ENCODE measurements around the gene FPR2. TPM values are rescaled to one million over a fixed set of nuclear protein-coding genes. Genes with fewer than 3 reads are reported as not detected.

Gene FPR2
- not detected for total RNA-seq
- total RNA-seq (2013) = 0.11 TPM
- 0 to 0.19 (median 0) reads per million in 29 experiments for total RNA-seq

GRCh38 chr19:51760697-51761356 lies at the start of gene FPR2:
TSS of gene FPR2 (plus strand) at chr19:51761180. CDS start at chr19:51768659, 7,479 bp downstream.
- H3K9me3 ChIP-seq = no peaks in the 10 kb centered on the region
- DNase-seq (no peak), ATAC-seq (replicated peaks in 1 of 4) (no peak)
- H3K36me3 ChIP-seq (ENCODE audit: control insufficient read depth in 2 of 2, extremely low read depth in 1 of 2, insufficient read depth in 1 of 2, low read length in 1 of 2) = no peaks in the 10 kb centered on the region
- WGBS (ENCODE audit: insufficient coverage) = 76% methylated on average over 4 of the region's 8 CpGs
- no peaks in the 10 kb centered on the region for H3K4me1 ChIP-seq (ENCODE audit: control insufficient read depth in 1 of 2, extremely low read depth in 1 of 2, insufficient read depth in 2 of 2, low read length in 2 of 2)
- no peak within 1 kb of the TSS for H3K4me3 Mint-ChIP-seq
- no peaks in the 10 kb centered on the region for H3K36me3 Mint-ChIP-seq
- ChIA-PET POLR2A (no interaction called here), CTCF (no interaction called here)
- H3K27ac Mint-ChIP-seq = peak within 1 kb of the TSS in 1 of 2 donors; percentile 42
- H3K27me3 ChIP-seq (replicated peaks in 1 of 2; ENCODE audit: control insufficient read depth in 2 of 2, extremely low read depth in 1 of 2, insufficient read depth in 2 of 2, low read length in 1 of 2) = peaks cover 0 to 10% of the 10 kb centered on the region in 2 experiments
- no peak within 1 kb of the TSS for H3K27ac ChIP-seq (ENCODE audit: low read length)
- H3K27me3 Mint-ChIP-seq = peaks cover 32 to 36% of the 10 kb centered on the region in 2 donors
- H3K9me3 Mint-ChIP-seq = peaks cover 4 to 8% (median 7%) of the 10 kb centered on the region in 3 donors
- no peak within 1 kb of the TSS for H3K4me3 ChIP-seq (ENCODE audit: control insufficient read depth in 1 of 2, extremely low read depth in 1 of 2, low read length in 1 of 2)
- peaks cover 0 to 6% (median 0%) of the 10 kb centered on the region in 3 donors for H3K4me1 Mint-ChIP-seq

GRCh38 chr19:51711702-51712101 lies 49.3 kb upstream of the FPR2 start:
- H3K4me3 Mint-ChIP-seq = no peak overlapping the region
- Histone ChIP-seq H3K27me3 (replicated peaks in 1 of 2; ENCODE audit: control insufficient read depth in 2 of 2, extremely low read depth in 1 of 2, insufficient read depth in 2 of 2, low read length in 1 of 2) (peaks cover 0 to 10% of the 10 kb centered on the region in 2 experiments), H3K4me3 (ENCODE audit: control insufficient read depth in 1 of 2, extremely low read depth in 1 of 2, low read length in 1 of 2) (no peak overlapping the region), H3K27ac (ENCODE audit: low read length) (no peak overlapping the region), H3K4me1 (ENCODE audit: control insufficient read depth in 1 of 2, extremely low read depth in 1 of 2, insufficient read depth in 2 of 2, low read length in 2 of 2) (no peaks in the 10 kb centered on the region), H3K9me3 (no peaks in the 10 kb centered on the region), H3K36me3 (ENCODE audit: control insufficient read depth in 2 of 2, extremely low read depth in 1 of 2, insufficient read depth in 1 of 2, low read length in 1 of 2) (no peaks in the 10 kb centered on the region)
- ChIA-PET POLR2A (no interaction called here), CTCF (no interaction called here)
- DNase-seq = no peak
- no peak for ATAC-seq (replicated peaks in 1 of 4)
- WGBS (ENCODE audit: insufficient coverage) = no CpG with 5 or more reads among the region's 1 CpG
- H3K9me3 Mint-ChIP-seq = peaks cover 0 to 8% (median 0%) of the 10 kb centered on the region in 3 donors
- peaks cover 3% of the 10 kb centered on the region for H3K36me3 Mint-ChIP-seq
- peaks cover 4 to 10% of the 10 kb centered on the region in 2 donors for H3K27me3 Mint-ChIP-seq
- no peak overlapping the region for H3K27ac Mint-ChIP-seq
- H3K4me1 Mint-ChIP-seq = peaks cover 0 to 14% (median 4%) of the 10 kb centered on the region in 3 donors

- Mint-ChIP-seq H3K4me1 (peaks cover 0 to 7% (median 3%) of the 10 kb centered on the region in 3 donors), H3K36me3 (peaks cover under 1% of the 10 kb centered on the region), H3K27ac (no peak overlapping the region), H3K27me3 (peaks cover 7 to 16% of the 10 kb centered on the region in 2 donors), H3K9me3 (peaks cover 0 to 8% (median 0%) of the 10 kb centered on the region in 3 donors), H3K4me3 (no peak overlapping the region)
- H3K27me3 ChIP-seq (replicated peaks in 1 of 2; ENCODE audit: control insufficient read depth in 2 of 2, extremely low read depth in 1 of 2, insufficient read depth in 2 of 2, low read length in 1 of 2) = peaks cover under 1 to 14% of the 10 kb centered on the region in 2 experiments
- H3K4me3 ChIP-seq (ENCODE audit: control insufficient read depth in 1 of 2, extremely low read depth in 1 of 2, low read length in 1 of 2) = no peak overlapping the region
- ATAC-seq (replicated peaks in 1 of 4) (no peak), DNase-seq (no peak)
- H3K27ac ChIP-seq (ENCODE audit: low read length) = no peak overlapping the region
- no peaks in the 10 kb centered on the region for H3K9me3 ChIP-seq
- H3K36me3 ChIP-seq (ENCODE audit: control insufficient read depth in 2 of 2, extremely low read depth in 1 of 2, insufficient read depth in 1 of 2, low read length in 1 of 2) = no peaks in the 10 kb centered on the region
- whole genome bisulfite sequencing (ENCODE audit: insufficient coverage) = 100% methylated on average over 3 of the region's 9 CpGs
- CTCF ChIA-PET = no interaction called here
- POLR2A ChIA-PET = no interaction called here
- H3K4me1 ChIP-seq (ENCODE audit: control insufficient read depth in 1 of 2, extremely low read depth in 1 of 2, insufficient read depth in 2 of 2, low read length in 2 of 2) = no peaks in the 10 kb centered on the region
These were observed 48.4 kb upstream of the FPR2 start for GRCh38 chr19:51712461-51713081.

GRCh38 chr19:51713319-51714285 lies 47.4 kb upstream of the FPR2 start:
- CTCF ChIA-PET = no interaction called here
- Mint-ChIP-seq H3K4me1 (peaks cover 0 to under 1% (median 0%) of the 10 kb centered on the region in 3 donors), H3K27ac (no peak overlapping the region)

GRCh38 chr19:51714848-51715247 lies 46.1 kb upstream of the FPR2 start:
- Mint-ChIP-seq H3K36me3 (no peaks in the 10 kb centered on the region), H3K4me1 (peaks cover under 1 to 3% (median 2%) of the 10 kb centered on the region in 3 donors)
- 91% methylated on average over 3 of the region's 3 CpGs for WGBS (ENCODE audit: insufficient coverage)

More at GRCh38 chr19:51713319-51714285, 47.4 kb upstream of the FPR2 start:
- Histone ChIP-seq H3K4me1 (ENCODE audit: control insufficient read depth in 1 of 2, extremely low read depth in 1 of 2, insufficient read depth in 2 of 2, low read length in 2 of 2) (no peaks in the 10 kb centered on the region), H3K27me3 (replicated peaks in 1 of 2; ENCODE audit: control insufficient read depth in 2 of 2, extremely low read depth in 1 of 2, insufficient read depth in 2 of 2, low read length in 1 of 2) (peaks cover 2 to 17% of the 10 kb centered on the region in 2 experiments), H3K36me3 (ENCODE audit: control insufficient read depth in 2 of 2, extremely low read depth in 1 of 2, insufficient read depth in 1 of 2, low read length in 1 of 2) (no peaks in the 10 kb centered on the region), H3K4me3 (ENCODE audit: control insufficient read depth in 1 of 2, extremely low read depth in 1 of 2, low read length in 1 of 2) (no peak overlapping the region), H3K9me3 (no peaks in the 10 kb centered on the region), H3K27ac (ENCODE audit: low read length) (no peak overlapping the region)
- H3K36me3 Mint-ChIP-seq = no peaks in the 10 kb centered on the region
- H3K4me3 Mint-ChIP-seq = no peak overlapping the region
- POLR2A ChIA-PET = no interaction called here
- peaks cover 0 to 8% (median 0%) of the 10 kb centered on the region in 3 donors for H3K9me3 Mint-ChIP-seq
- 96% methylated on average over 70 of the region's 74 CpGs for WGBS (ENCODE audit: insufficient coverage)
- ATAC-seq (replicated peaks in 1 of 4) = no peak
- DNase-seq = no peak
- H3K27me3 Mint-ChIP-seq = peaks cover 13 to 23% of the 10 kb centered on the region in 2 donors

GRCh38 chr19:51715850-51716249 lies 45.1 kb upstream of the FPR2 start:
- Mint-ChIP-seq H3K9me3 (peaks cover 0 to 8% (median 0%) of the 10 kb centered on the region in 3 donors), H3K4me3 (no peak overlapping the region), H3K27ac (no peak overlapping the region), H3K36me3 (no peaks in the 10 kb centered on the region), H3K4me1 (peaks cover 2 to 5% (median 3%) of the 10 kb centered on the region in 3 donors), H3K27me3 (peaks cover 25 to 34% of the 10 kb centered on the region in 2 donors)
- WGBS (ENCODE audit: insufficient coverage) = 100% methylated on average over 1 of the region's 3 CpGs
- ChIA-PET CTCF (no interaction called here), POLR2A (no interaction called here)
- Histone ChIP-seq H3K4me1 (ENCODE audit: control insufficient read depth in 1 of 2, extremely low read depth in 1 of 2, insufficient read depth in 2 of 2, low read length in 2 of 2) (no peaks in the 10 kb centered on the region), H3K9me3 (no peaks in the 10 kb centered on the region), H3K27ac (ENCODE audit: low read length) (no peak overlapping the region), H3K36me3 (ENCODE audit: control insufficient read depth in 2 of 2, extremely low read depth in 1 of 2, insufficient read depth in 1 of 2, low read length in 1 of 2) (no peaks in the 10 kb centered on the region), H3K4me3 (ENCODE audit: control insufficient read depth in 1 of 2, extremely low read depth in 1 of 2, low read length in 1 of 2) (no peak overlapping the region), H3K27me3 (replicated peaks in 1 of 2; ENCODE audit: control insufficient read depth in 2 of 2, extremely low read depth in 1 of 2, insufficient read depth in 2 of 2, low read length in 1 of 2) (peaks cover 2 to 30% of the 10 kb centered on the region in 2 experiments)
- DNase-seq = no peak
- ATAC-seq (replicated peaks in 1 of 4) = no peak

More at GRCh38 chr19:51714848-51715247, 46.1 kb upstream of the FPR2 start:
- Histone ChIP-seq H3K27ac (ENCODE audit: low read length) (no peak overlapping the region), H3K36me3 (ENCODE audit: control insufficient read depth in 2 of 2, extremely low read depth in 1 of 2, insufficient read depth in 1 of 2, low read length in 1 of 2) (no peaks in the 10 kb centered on the region), H3K9me3 (no peaks in the 10 kb centered on the region), H3K4me3 (ENCODE audit: control insufficient read depth in 1 of 2, extremely low read depth in 1 of 2, low read length in 1 of 2) (no peak overlapping the region), H3K4me1 (ENCODE audit: control insufficient read depth in 1 of 2, extremely low read depth in 1 of 2, insufficient read depth in 2 of 2, low read length in 2 of 2) (no peaks in the 10 kb centered on the region), H3K27me3 (replicated peaks in 1 of 2; ENCODE audit: control insufficient read depth in 2 of 2, extremely low read depth in 1 of 2, insufficient read depth in 2 of 2, low read length in 1 of 2) (peaks cover 2 to 24% of the 10 kb centered on the region in 2 experiments)
- no peak for DNase-seq
- ChIA-PET POLR2A (no interaction called here), CTCF (no interaction called here)
- ATAC-seq (replicated peaks in 1 of 4) = no peak
- no peak overlapping the region for H3K27ac Mint-ChIP-seq
- no peak overlapping the region for H3K4me3 Mint-ChIP-seq
- H3K27me3 Mint-ChIP-seq = peaks cover 18 to 29% of the 10 kb centered on the region in 2 donors
- peaks cover 0 to 8% (median 0%) of the 10 kb centered on the region in 3 donors for H3K9me3 Mint-ChIP-seq
